22Rv1 (cell line): Measurements from ENCODE around the gene NPR1.
A peak's percentile ranks its signal among the peaks of the same experiment; 100 is the strongest.
"Not testable (repeated sequence)": the region's sequence is repeated elsewhere in the genome, so short reads cannot be mapped to it uniquely, and the experiment has no call there.

ENCODE experiments used
- H3K27ac ChIP-seq: fragments of 450-650 bp; 2 replicates; pipeline ENCODE4 v1.5.1; 2017
- CTCF ChIP-seq: fragments of 450-650 bp; IDR thresholded peaks from 2 replicates; pipeline ENCODE4 v1.5.1; 2017; ENCODE audit warnings: mild to moderate bottlenecking
- ZFX ChIP-seq: fragments of 450-650 bp; IDR thresholded peaks from 2 replicates; pipeline ENCODE4 v1.6.1; 2017; ENCODE audit warnings: antibody characterized with exemption, borderline replicate concordance

The NPR1 gene

GRCh38 chr1:153661111-153661708 lies 17.3 kb upstream of the NPR1 start:
- TF ChIP-seq ZFX (no peak), CTCF (no peak)
- H3K27ac ChIP-seq, result peak overlapping the region; percentile 89

DNA sequence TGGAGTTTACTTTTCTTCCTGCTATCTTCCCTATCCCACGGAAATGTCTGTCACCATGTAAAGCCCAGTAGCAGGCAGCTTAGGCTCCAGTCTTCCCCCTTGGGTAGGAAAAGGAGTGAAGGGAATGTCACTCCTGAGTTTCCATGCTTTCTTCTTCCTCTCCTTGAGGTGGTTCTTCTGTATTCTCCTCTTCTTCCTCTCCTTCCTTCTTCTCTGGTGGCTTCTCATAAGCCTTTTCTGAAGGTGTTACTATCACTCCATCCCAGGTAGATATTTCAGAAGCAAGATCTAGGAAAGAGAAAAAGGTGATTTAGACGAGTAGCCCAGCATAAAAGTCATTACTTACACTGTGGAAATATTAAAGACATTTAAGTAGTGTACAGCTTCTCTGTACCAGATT lies 16.2 kb upstream of the NPR1 start:
- TF ChIP-seq CTCF (no peak), ZFX (no peak)
- peak overlapping the region; percentile 89 for H3K27ac ChIP-seq

GRCh38 chr1:153663211-153663610 lies 15.3 kb upstream of the NPR1 start:
- peak overlapping the region; percentile 89; the same call in 1 of the 2 replicates for H3K27ac ChIP-seq

DNA sequence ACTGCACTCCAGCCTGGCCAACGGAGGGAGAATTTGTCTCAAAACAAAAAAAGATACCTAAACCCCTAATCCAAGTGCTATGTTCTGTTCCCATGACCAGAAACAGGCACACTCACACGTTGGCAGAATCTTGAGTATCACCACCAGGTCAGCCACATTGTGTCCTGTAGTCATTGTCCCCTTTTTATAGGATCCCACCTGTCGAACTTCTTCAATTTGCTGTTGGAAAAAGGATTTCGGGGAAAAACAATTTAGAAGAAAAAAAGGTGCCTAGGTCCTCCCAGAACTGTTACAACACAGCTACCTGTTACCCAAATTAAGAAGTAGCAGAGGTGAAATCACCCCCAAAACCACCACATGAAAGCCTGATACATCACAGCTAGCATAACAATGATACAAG lies 11.0 kb upstream of the NPR1 start:
- H3K27ac ChIP-seq, result no peak overlapping the region
- TF ChIP-seq CTCF, result no peak
- TF ChIP-seq ZFX, result no peak

More at GRCh38 chr1:153663211-153663610, 15.3 kb upstream of the NPR1 start:
- TF ChIP-seq CTCF, result no peak
- no peak for TF ChIP-seq ZFX

GRCh38 chr1:153668672-153669071 lies 9.8 kb upstream of the NPR1 start:
- not testable (repeated sequence) for H3K27ac ChIP-seq

DNA sequence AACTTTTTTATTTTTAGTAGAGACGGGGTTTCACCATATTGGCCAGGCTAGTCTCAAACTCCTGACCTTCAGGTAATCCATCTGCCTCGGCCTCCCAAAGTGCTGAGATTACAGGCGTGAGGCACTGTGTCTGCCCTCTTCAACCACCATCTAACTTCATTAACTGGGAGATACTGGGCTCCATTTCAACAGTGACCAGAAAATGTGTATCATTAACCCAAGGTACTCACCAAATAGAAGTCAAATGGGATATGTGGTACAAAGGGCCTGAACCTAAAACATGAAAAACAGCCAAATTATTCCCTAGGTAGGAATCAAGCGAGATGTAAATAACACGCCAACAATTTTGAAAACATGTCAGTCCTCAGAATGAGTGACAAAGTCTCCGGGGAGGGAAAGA lies 8.9 kb upstream of the NPR1 start:
- TF ChIP-seq ZFX, result no peak
- TF ChIP-seq CTCF, result no peak
- peak overlapping the region; percentile 92; the same call in 1 of the 2 replicates for H3K27ac ChIP-seq

DNA sequence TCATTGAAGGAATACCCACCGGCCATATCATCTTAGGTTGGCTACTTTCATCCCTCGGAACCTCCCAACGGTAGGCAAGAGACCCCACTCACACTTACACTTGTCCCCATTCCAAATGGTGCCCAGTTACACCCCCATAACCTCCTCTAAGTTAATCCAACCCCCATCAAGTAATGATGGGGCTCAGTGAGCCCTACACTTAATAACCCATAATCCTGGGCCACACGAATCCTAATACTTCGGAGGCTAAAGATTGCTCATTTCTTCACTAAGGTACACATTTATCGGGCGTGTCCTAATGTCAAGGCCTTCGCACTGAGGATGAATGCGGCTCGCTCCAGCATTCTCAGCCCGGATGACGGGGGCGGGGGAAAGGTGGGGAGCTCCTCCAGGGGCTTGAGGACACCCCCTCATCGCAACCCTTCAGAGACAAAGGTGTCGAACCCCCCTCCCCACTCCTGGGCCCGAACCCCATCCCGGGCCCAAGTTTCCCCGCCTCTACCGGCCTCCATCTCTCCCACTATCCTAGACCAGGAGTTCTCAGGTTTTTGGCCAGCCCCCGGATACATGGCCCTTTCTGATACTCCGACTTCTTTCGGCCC lies 8.1 kb upstream of the NPR1 start:
- TF ChIP-seq ZFX, result no peak
- H3K27ac ChIP-seq, result peak overlapping the region; percentile 92

DNA sequence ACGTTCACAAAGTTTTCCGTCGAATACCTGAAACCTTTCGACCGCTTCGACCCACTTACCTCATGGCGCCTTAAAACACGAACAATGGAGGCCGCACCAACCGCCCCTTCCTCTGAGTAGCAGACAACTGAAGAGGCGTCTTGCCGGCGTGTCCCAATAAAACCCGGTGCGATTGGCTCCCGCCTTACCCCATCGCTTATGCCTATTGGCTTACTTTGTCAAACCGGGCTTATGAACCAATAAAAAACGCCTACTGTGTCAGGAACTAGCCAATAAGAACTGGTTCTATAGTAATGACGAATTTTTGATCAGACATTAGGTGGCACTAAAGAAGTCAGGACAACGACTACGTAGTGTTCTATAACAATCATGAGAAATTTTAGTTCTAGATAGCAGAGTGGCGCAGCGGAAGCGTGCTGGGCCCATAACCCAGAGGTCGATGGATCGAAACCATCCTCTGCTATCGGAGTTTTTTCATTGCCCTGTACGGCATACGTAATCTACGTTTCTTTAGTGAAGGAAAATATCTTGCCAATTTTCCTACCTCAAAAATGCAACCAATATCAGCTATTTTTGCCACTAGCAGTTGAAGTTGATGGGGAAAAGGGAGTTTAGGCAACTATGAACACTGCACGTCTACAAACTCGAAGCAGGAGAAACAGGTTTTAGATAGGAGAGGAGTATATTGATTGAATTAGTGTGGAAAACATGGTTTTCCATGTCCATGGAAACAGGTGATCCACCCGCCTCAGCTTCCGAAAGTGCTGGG lies 7.4 kb upstream of the NPR1 start, which contains the start of gene ILF2:
Gene ILF2, minus strand, starts transcription at position 135 of the 769 bp plus-strand sequence. Its CDS starts 71 bp downstream, at position 64.
- no peak for TF ChIP-seq ZFX
- peak; percentile 61 for TF ChIP-seq CTCF
- peak within 1 kb of the TSS; percentile 92 for H3K27ac ChIP-seq
